GM12878 (cell line): Measurements from ENCODE around the gene NEGR1. TPM values are rescaled to one million over a fixed set of nuclear protein-coding genes. Genes with fewer than 3 reads are reported as not detected.

Experiments used
- ATAC-seq: fragments of 200-7000 bp; cut with Tn5 transposase; 3 replicates; pipeline ENCODE4 v1.9.1; 2020; ENCODE audit warnings: mild to moderate bottlenecking, moderate library complexity
- BruUV-seq: library from RNA; stranded (reverse); fragments of 400-500 nt; replicated peaks from 2 replicates; lab custom pipeline; 2021; lab: Mats Ljungman, UMichigan
- CTCF ChIA-PET: fragments of 300-600 bp; sonication (Branson Sonifier 250); formaldehyde crosslinking; extraction: SDS; loops from one replicate; lab custom pipeline; 2021; ENCODE audit warnings: inconsistent platforms; lab: Yijun Ruan, JAX
- POLR2A ChIA-PET: fragments of 350-600 bp; formaldehyde crosslinking; extraction: SDS; loops from one replicate; lab custom pipeline; 2021; ENCODE audit warnings: inconsistent platforms; lab: Charles Lee
- RAD21 ChIA-PET: fragments of 300-600 bp; sonication (Branson Sonifier 250); formaldehyde crosslinking; loops from one replicate; lab custom pipeline; 2023; ENCODE audit warnings: antibody characterized with exemption; ENCODE audit not compliant: unreplicated experiment; lab: Charles Lee
- SMC1A ChIA-PET: fragments of 300-600 bp; sonication (Branson Sonifier 250); formaldehyde crosslinking; loops from one replicate; lab custom pipeline; 2023; ENCODE audit not compliant: unreplicated experiment, uncharacterized antibody; lab: Charles Lee
- DNase-seq: peaks from one replicate; pipeline ENCODE4 v3.0.0-alpha.2; 2011; ENCODE audit warnings: low read depth, low spot score
- FAIRE-seq: peaks from 3 replicates; lab custom pipeline; 2011; peaks lifted over from hg19 to GRCh38; lab: Jason Lieb, UNC
- H2AFZ ChIP-seq: 2 replicates; pipeline ENCODE4 v1.6.0; 2011; ENCODE audit warnings: low read depth, low read length, control low read depth; ENCODE audit not compliant: control insufficient read depth
- H3K27ac ChIP-seq: 2 replicates; pipeline ENCODE4 v1.5.1; 2011; ENCODE audit warnings: control low read depth; ENCODE audit not compliant: control insufficient read depth, insufficient read depth
- H3K27me3 ChIP-seq, 2 experiments: replicated peaks in 1 of 2; 2 replicates each; pipeline versions ENCODE4 v1.6.0 to v1.6.1; 2011; ENCODE audit warnings: low read length in 1 of 2; ENCODE audit not compliant: control insufficient read depth in 2 of 2, insufficient read depth in 2 of 2
- H3K36me3 ChIP-seq, 2 experiments: 2 replicates each; pipeline ENCODE4 v1.5.1; 2011; ENCODE audit warnings: low read length in 1 of 2; ENCODE audit not compliant: control insufficient read depth in 2 of 2, insufficient read depth in 2 of 2
- H3K4me1 ChIP-seq: 2 replicates; pipeline ENCODE4 v1.6.1; 2011; ENCODE audit warnings: mild to moderate bottlenecking, low read length, moderate library complexity, mixed read lengths; ENCODE audit not compliant: control insufficient read depth, insufficient read depth
- H3K4me2 ChIP-seq: 2 replicates; pipeline ENCODE4 v1.6.0; 2011; ENCODE audit warnings: control low read depth; ENCODE audit not compliant: control insufficient read depth, insufficient read depth
- H3K4me3 ChIP-seq: fragments of 200-600 bp; sonication (generic); 2 replicates; pipeline ENCODE4 v1.5.1; 2016
- H3K79me2 ChIP-seq: 2 replicates; pipeline ENCODE4 v1.6.0; 2011; ENCODE audit warnings: low read length; ENCODE audit not compliant: control insufficient read depth, insufficient read depth
- H3K9ac ChIP-seq: 2 replicates; pipeline ENCODE4 v1.8.0; 2011; ENCODE audit warnings: low read length, control low read depth, mixed read lengths; ENCODE audit not compliant: control insufficient read depth, insufficient read depth
- H3K9me3 ChIP-seq: replicated peaks from 3 replicates; pipeline ENCODE4 v1.5.1; 2011; ENCODE audit warnings: mild to moderate bottlenecking, low read length; ENCODE audit not compliant: control insufficient read depth, insufficient read depth
- H4K20me1 ChIP-seq: 2 replicates; pipeline ENCODE4 v1.6.0; 2011; ENCODE audit not compliant: control insufficient read depth, insufficient read depth
- CREB1 ChIP-seq: IDR thresholded peaks from 2 replicates; pipeline ENCODE4 v1.6.1; 2012; ENCODE audit warnings: low read depth, mild to moderate bottlenecking, inconsistent platforms
- EGR1 ChIP-seq, 2 experiments: IDR thresholded peaks; 1 replicate in 1 of 2; 2 replicates in 1 of 2; pipeline ENCODE4 v1.6.1; 2011 to 2012; ENCODE audit warnings: low read depth in 2 of 2, low read length in 2 of 2, borderline replicate concordance in 1 of 2, mild to moderate bottlenecking in 1 of 2, moderate library complexity in 1 of 2
- NR2C2 ChIP-seq: IDR thresholded peaks from 2 replicates; pipeline ENCODE4 v1.6.1; 2011; ENCODE audit warnings: borderline replicate concordance, low read depth; ENCODE audit not compliant: control insufficient read depth, insufficient read length
- POLR2AphosphoS5 ChIP-seq: IDR thresholded peaks from 2 replicates; pipeline ENCODE4 v1.6.1; 2011; ENCODE audit warnings: mild to moderate bottlenecking, low read length, inconsistent platforms
- RELA ChIP-seq: fragments of 450-650 bp; IDR thresholded peaks from 2 replicates; pipeline ENCODE4 v1.8.0; 2014; ENCODE audit warnings: borderline replicate concordance; ENCODE audit not compliant: partially characterized antibody
- SREBF2 ChIP-seq: IDR thresholded peaks from 2 replicates; pipeline ENCODE4 v1.6.1; 2012; ENCODE audit warnings: mild to moderate bottlenecking, low read length
- USF1 ChIP-seq: IDR thresholded peaks from 2 replicates; pipeline ENCODE4 v1.6.1; 2011; ENCODE audit warnings: borderline replicate concordance, low read depth, mild to moderate bottlenecking, moderate library complexity, mixed read lengths, low read length; ENCODE audit not compliant: insufficient read depth; ENCODE audit errors: extremely low read length
- ZNF274 ChIP-seq: IDR thresholded peaks from one replicate; pipeline ENCODE4 v1.8.0; 2011; ENCODE audit not compliant: insufficient read length, insufficient read depth
- WGBS: methylation state at CpG from one replicate; pipeline ENCODE4 v1.1.6; 2016; ENCODE audit warnings: low lambda C conversion rate; ENCODE audit not compliant: insufficient replicate concordance, insufficient coverage; ENCODE audit errors: missing lambda C conversion rate; 5-methylcytosine and 5-hydroxymethylcytosine counted together
- in situ Hi-C: fragments of 300-500 bp; cut with MboI; formaldehyde crosslinking; loops from 9 replicates; pipeline ENCODE4 v1.14.3; 2018; ENCODE audit warnings: mixed read lengths
- intact Hi-C: fragments of 100-400 bp; cut with micrococcal nuclease; formaldehyde crosslinking; loops from one replicate; pipeline ENCODE4 v1.14.2; 2022; ENCODE audit not compliant: unreplicated experiment
- polyA plus RNA-seq, 11 experiments: library from polyadenylated mRNA; depleted of rRNA in 4 of 11; unstranded in 6 of 11; stranded (reverse) in 5 of 11; fragments of >200 nt; fragmentation: Nextera tagmentation in 4 of 11; fragmentation: Illumina TruSeq in 1 of 11; extraction: Ambion mirVana in 4 of 11; extraction: Trizol in 1 of 11; gene quantifications; 1 replicate in 1 of 11; 2 replicates in 10 of 11; pipeline versions ENCODE4 v1.2.1 to v1.2.3, GENCODE V29; 2011 to 2016; ENCODE audit warnings: inconsistent platforms in 2 of 11, missing spikeins in 2 of 11, low read depth in 1 of 11
- total RNA-seq, 4 experiments: library from RNA; depleted of rRNA in 3 of 4; stranded (reverse); fragments of >200 nt in 3 of 4; fragmentation: Illumina TruSeq in 1 of 4; extraction: Trizol in 1 of 4; gene quantifications; 2 replicates each; pipeline versions ENCODE4 v1.2.1 to v1.2.3, GENCODE V29; 2013 to 2021

The NEGR1 gene
- total and polyA plus RNA-seq, 10 of the 15 experiments (the other 5 are each of a cell fraction or from before 2014, with no cell fraction given), result under 0.01 to 0.03 (median 0.01) TPM; not detected in 7

GRCh38 chr1:72100771-72101170 is 181.6 kb downstream of the NEGR1 start (continued):
- TF ChIP-seq CREB1, result no peak
- TF ChIP-seq NR2C2, result no peak
- TF ChIP-seq POLR2AphosphoS5, result no peak
- TF ChIP-seq SREBF2, result no peak
- TF ChIP-seq ZNF274, result no peak
- no peak for TF ChIP-seq USF1
- TF ChIP-seq RELA, result no peak

GRCh38 chr1:72097851-72098570 is 184.3 kb downstream of the NEGR1 start:
- Histone ChIP-seq H3K4me1 (no peaks in the 10 kb centered on the region), H3K27me3 (no peaks in the 10 kb centered on the region), H3K36me3 (no peaks in the 10 kb centered on the region), H3K4me3 (no peak overlapping the region), H3K4me2 (no peak overlapping the region), H4K20me1 (no peaks in the 10 kb centered on the region), H2AFZ (no peak overlapping the region), H3K9ac (no peak overlapping the region), H3K9me3 (no peaks in the 10 kb centered on the region), H3K27ac (no peak overlapping the region), H3K79me2 (no peaks in the 10 kb centered on the region)
- TF ChIP-seq EGR1 (IDR thresholded peaks at IDR 0.05; ENCODE audit: borderline replicate concordance in 1 of 2, low read depth in 2 of 2, low read length in 2 of 2), result no peak
- FAIRE-seq (no peak), ATAC-seq (no peak), DNase-seq (no peak)
- no TSS peak for BruUV-seq
- SMC1A ChIA-PET, result interaction anchor here (1.0 kb wide), 1 partner anchor 37 kb away, joined by 3 read pairs; no protein-coding TSS in a partner anchor
- POLR2A ChIA-PET, result no interaction called here
- CTCF ChIA-PET, result no interaction called here
- in situ Hi-C loops, result no loop called here
- intact Hi-C loops, result no loop called here
- RAD21 ChIA-PET, result no interaction called here
- WGBS, result 13% methylated on average over 4 of the region's 4 CpGs
